CD8-positive, alpha-beta memory T cell (primary cell): Measurements from ENCODE around the gene PHRF1. TPM values are rescaled to one million over a fixed set of nuclear protein-coding genes. Genes with fewer than 3 reads are reported as not detected.

ENCODE experiments used
- CTCF ChIA-PET: fragments of 350-600 bp; sonication (Branson Sonifier 250); formaldehyde crosslinking; loops from one replicate; lab custom pipeline; 2021; ENCODE audit warnings: antibody characterized with exemption; lab: Charles Lee
- POLR2A ChIA-PET: fragments of 350-600 bp; sonication (Branson Sonifier 250); formaldehyde crosslinking; loops from one replicate; lab custom pipeline; 2021; ENCODE audit warnings: antibody characterized with exemption; lab: Charles Lee
- DNase-seq, 5 donors: peaks; one replicate each; pipeline versions ENCODE4 v3.0.0 to v3.0.0-alpha.2; 2020 to 2022; ENCODE audit warnings: mixed read lengths in 1 of 5
- H3K27ac ChIP-seq: one replicate; pipeline ENCODE4 v1.7.0; 2013; ENCODE audit warnings: low read depth, mild to moderate bottlenecking, low read length, moderate library complexity
- H3K27me3 ChIP-seq: 2 replicates; pipeline ENCODE4 v1.7.0; 2013; ENCODE audit warnings: low read length, mild to moderate bottlenecking; ENCODE audit not compliant: insufficient read depth, poor library complexity, severe bottlenecking
- H3K36me3 ChIP-seq: 2 replicates; pipeline ENCODE4 v1.7.0; 2013; ENCODE audit warnings: mild to moderate bottlenecking, low read length, moderate library complexity; ENCODE audit not compliant: insufficient read depth
- H3K4me1 ChIP-seq: 2 replicates; pipeline ENCODE4 v1.7.0; 2013; ENCODE audit warnings: mild to moderate bottlenecking, low read length, moderate library complexity; ENCODE audit not compliant: insufficient read depth
- H3K4me3 ChIP-seq: 2 replicates; pipeline ENCODE4 v1.7.0; 2013; ENCODE audit warnings: mild to moderate bottlenecking, low read length
- H3K9me3 ChIP-seq: 2 replicates; pipeline ENCODE4 v1.7.0; 2013; ENCODE audit warnings: mild to moderate bottlenecking, low read length
- H3K27ac Mint-ChIP-seq, 8 donors: one replicate each; pipeline ENCODE4 v1.8.0; 2020 to 2021; ENCODE audit warnings: mixed read lengths in 8 of 8, mild to moderate bottlenecking in 6 of 8, inconsistent platforms in 3 of 8, moderate library complexity in 3 of 8
- H3K27me3 Mint-ChIP-seq, 2 donors: one replicate each; pipeline ENCODE4 v1.8.0; 2020 to 2021; ENCODE audit warnings: mixed read lengths in 2 of 2, mild to moderate bottlenecking in 1 of 2, moderate library complexity in 1 of 2
- H3K36me3 Mint-ChIP-seq, 3 donors: one replicate each; pipeline ENCODE4 v1.8.0; 2020 to 2021; ENCODE audit warnings: mixed read lengths in 3 of 3, inconsistent platforms in 1 of 3, mild to moderate bottlenecking in 1 of 3
- H3K4me1 Mint-ChIP-seq, 3 donors: one replicate each; pipeline ENCODE4 v1.8.0; 2020 to 2021; ENCODE audit warnings: mixed read lengths in 3 of 3, inconsistent platforms in 1 of 3, mild to moderate bottlenecking in 1 of 3
- H3K4me3 Mint-ChIP-seq, 7 donors: one replicate each; pipeline ENCODE4 v1.8.0; 2020 to 2021; ENCODE audit warnings: mixed read lengths in 7 of 7, mild to moderate bottlenecking in 6 of 7, moderate library complexity in 4 of 7, inconsistent platforms in 2 of 7
- H3K9me3 Mint-ChIP-seq, 5 donors: one replicate each; pipeline ENCODE4 v1.8.0; 2020 to 2022; ENCODE audit warnings: mixed read lengths in 5 of 5, mild to moderate bottlenecking in 3 of 5, moderate library complexity in 2 of 5, inconsistent platforms in 1 of 5
- polyA plus RNA-seq: library from polyadenylated mRNA; unstranded; fragments of 300-500 nt; fragmentation: Illumina TruSeq; gene quantifications from one replicate; pipeline ENCODE4 v1.2.3, GENCODE V29; 2021
- total RNA-seq, 2 experiments: library from RNA; stranded (reverse); gene quantifications; one replicate each; pipeline ENCODE4 v1.2.3, GENCODE V29; 2021

PHRF1 gene
- total and polyA plus RNA-seq, 3 experiments from 2014 or later, result 17.7 to 49.8 (median 47.3) TPM

DNA sequence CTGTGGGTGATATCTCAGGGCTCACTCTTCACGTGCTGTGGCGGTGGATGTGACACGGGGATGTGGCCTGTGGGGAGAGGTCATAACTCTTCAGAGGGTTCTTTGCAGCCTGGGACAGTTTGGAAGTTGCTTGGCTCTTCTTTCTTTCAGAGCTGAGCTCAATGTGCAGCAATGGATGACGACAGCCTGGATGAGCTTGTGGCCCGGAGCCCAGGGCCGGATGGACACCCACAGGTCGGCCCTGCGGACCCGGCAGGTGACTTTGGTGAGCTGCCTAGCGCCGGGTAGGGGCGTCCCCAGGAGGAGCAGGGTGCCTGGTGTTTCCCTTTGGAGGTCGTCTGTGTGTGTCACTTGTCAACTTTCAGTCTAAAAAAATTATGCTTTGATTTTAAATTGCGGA is 5.1 kb downstream of the PHRF1 start:
- no peak for DNase-seq
- no peaks in the 10 kb centered on the region for H3K9me3 ChIP-seq
- no peak overlapping the region for H3K4me3 ChIP-seq
- no peaks in the 10 kb centered on the region for H3K27me3 ChIP-seq
- Mint-ChIP-seq H3K36me3 (peaks cover 0 to 43% (median 2%) of the 10 kb centered on the region in 3 donors), H3K4me1 (peaks cover 37 to 55% (median 42%) of the 10 kb centered on the region in 3 donors), H3K9me3 (no peaks in the 10 kb centered on the region), H3K27ac (peak overlapping the region in 3 of 8 donors; percentile 8 to 28 (median 15)), H3K4me3 (peak overlapping the region in 6 of 7 donors; percentile 2 to 68 (median 44)), H3K27me3 (peaks cover 0 to 1% of the 10 kb centered on the region in 2 donors)
- peaks cover 18% of the 10 kb centered on the region for H3K36me3 ChIP-seq
- POLR2A ChIA-PET, result interaction anchor here (0.7 to 1.0 kb wide), 2 partner anchors 11 to 35 kb away, joined by 4 to 5 read pairs; partner anchors contain the start of gene IRF7
- no peak overlapping the region for H3K27ac ChIP-seq
- CTCF ChIA-PET, result no interaction called here
- peaks cover 34% of the 10 kb centered on the region for H3K4me1 ChIP-seq

GRCh38 chr11:581752-582151 is 5.5 kb downstream of the PHRF1 start:
- H3K27ac ChIP-seq, result no peak overlapping the region
- peaks cover 38 to 60% (median 45%) of the 10 kb centered on the region in 3 donors for H3K4me1 Mint-ChIP-seq
- H3K36me3 ChIP-seq, result peaks cover 18% of the 10 kb centered on the region
- peaks cover 35% of the 10 kb centered on the region for H3K4me1 ChIP-seq
- DNase-seq, result no peak
- no peak overlapping the region for H3K4me3 ChIP-seq
- peaks cover 0 to 46% (median 2%) of the 10 kb centered on the region in 3 donors for H3K36me3 Mint-ChIP-seq
- peak overlapping the region in 1 of 8 donors; percentile 60 for H3K27ac Mint-ChIP-seq
- ChIA-PET CTCF (no interaction called here), POLR2A (no interaction called here)
- no peaks in the 10 kb centered on the region for H3K9me3 ChIP-seq
- H3K27me3 ChIP-seq, result no peaks in the 10 kb centered on the region
- H3K27me3 Mint-ChIP-seq, result peaks cover 0 to 1% of the 10 kb centered on the region in 2 donors
- H3K4me3 Mint-ChIP-seq, result peak overlapping the region in 1 of 7 donors; percentile 13
- H3K9me3 Mint-ChIP-seq, result no peaks in the 10 kb centered on the region

- no peaks in the 10 kb centered on the region for H3K9me3 ChIP-seq
- H3K27me3 ChIP-seq, result no peaks in the 10 kb centered on the region
- peaks cover 26% of the 10 kb centered on the region for H3K36me3 ChIP-seq
- no peak overlapping the region for H3K4me3 Mint-ChIP-seq
- H3K27ac ChIP-seq, result no peak overlapping the region
- CTCF ChIA-PET, result no interaction called here
- peaks cover 32% of the 10 kb centered on the region for H3K4me1 ChIP-seq
- POLR2A ChIA-PET, result interaction anchor here (0.5 to 0.6 kb wide), 2 partner anchors 17 to 174 kb away, joined by 3 to 4 read pairs; no protein-coding TSS in a partner anchor
- H3K4me3 ChIP-seq, result no peak overlapping the region
- H3K27me3 Mint-ChIP-seq, result peaks cover 0 to 1% of the 10 kb centered on the region in 2 donors
- DNase-seq, result no peak
- no peaks in the 10 kb centered on the region for H3K9me3 Mint-ChIP-seq
- peaks cover 0 to 59% (median 10%) of the 10 kb centered on the region in 3 donors for H3K36me3 Mint-ChIP-seq
- peaks cover 36 to 58% (median 44%) of the 10 kb centered on the region in 3 donors for H3K4me1 Mint-ChIP-seq
- peak overlapping the region in 3 of 8 donors; percentile 27 to 86 (median 50) for H3K27ac Mint-ChIP-seq
These were observed 8.0 kb downstream of the PHRF1 start for GRCh38 chr11:584287-584686.

DNA sequence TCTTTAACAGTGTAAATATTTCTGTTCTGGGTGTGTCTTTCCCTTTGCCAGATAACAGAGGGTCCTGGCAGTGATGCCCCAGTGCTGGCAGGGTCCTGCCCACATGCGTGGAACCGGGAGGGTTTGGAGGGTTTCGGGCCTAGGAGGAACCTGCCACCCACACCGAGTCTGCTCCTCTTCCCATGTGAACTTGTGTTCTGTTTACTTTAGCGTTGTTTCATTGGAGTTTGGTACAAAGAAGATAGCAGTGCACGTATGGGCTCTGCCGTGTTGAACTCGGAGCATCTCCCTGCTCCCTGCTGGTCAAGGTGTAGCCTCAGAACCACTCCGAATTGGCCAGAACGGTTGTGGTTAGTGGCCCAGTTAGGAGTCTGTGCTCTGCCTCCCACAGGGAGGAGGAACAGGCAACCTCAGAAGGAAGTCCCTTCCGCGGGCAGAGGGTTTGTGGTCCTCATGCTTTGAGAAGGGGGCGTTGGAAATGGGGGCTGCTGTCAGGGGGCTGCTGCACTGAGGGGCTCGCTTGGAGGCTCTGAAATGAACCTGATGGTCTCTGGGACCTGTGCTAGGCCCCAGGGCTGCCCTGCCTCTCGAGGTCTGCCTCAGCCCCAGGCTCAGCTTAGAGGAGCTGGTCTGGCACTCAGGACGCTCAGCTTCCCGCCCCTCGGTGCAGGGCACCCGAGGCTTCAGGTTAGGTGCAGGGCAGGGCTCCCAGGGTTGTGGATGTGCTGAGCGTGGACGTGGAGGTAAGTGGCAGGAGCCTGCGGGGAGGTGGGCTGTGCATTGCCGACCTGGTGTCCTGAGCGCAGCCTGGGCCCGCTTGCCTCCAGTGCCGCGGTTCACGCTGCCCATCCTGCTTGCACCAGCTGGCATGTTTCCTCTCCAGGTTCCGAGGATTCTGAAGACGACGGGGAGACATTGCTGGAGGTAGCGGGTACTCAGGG is 10.4 kb downstream of the PHRF1 start:
- Mint-ChIP-seq H3K4me1 (peaks cover 23 to 41% (median 32%) of the 10 kb centered on the region in 3 donors), H3K27ac (peak overlapping the region; percentile 71 to 100 (median 98)), H3K9me3 (no peaks in the 10 kb centered on the region), H3K36me3 (peaks cover 0 to 74% (median 13%) of the 10 kb centered on the region in 3 donors), H3K4me3 (peak overlapping the region in 2 of 7 donors; percentile 29 to 56), H3K27me3 (no peaks in the 10 kb centered on the region)
- Histone ChIP-seq H3K36me3 (peaks cover 36% of the 10 kb centered on the region), H3K9me3 (no peaks in the 10 kb centered on the region), H3K27ac (peak overlapping the region; percentile 46), H3K4me1 (peaks cover 22% of the 10 kb centered on the region), H3K27me3 (no peaks in the 10 kb centered on the region), H3K4me3 (no peak overlapping the region)
- ChIA-PET POLR2A (interaction anchor here (1.6 kb wide), 1 partner anchor 11 kb away, joined by 8 read pairs; the partner anchor contains the start of gene PHRF1), CTCF (interaction anchor here (1.2 to 1.8 kb wide), 2 partner anchors 27 to 51 kb away, joined by 3 read pairs; partner anchors contain the start of gene HRAS)
- DNase-seq, result no peak

DNA sequence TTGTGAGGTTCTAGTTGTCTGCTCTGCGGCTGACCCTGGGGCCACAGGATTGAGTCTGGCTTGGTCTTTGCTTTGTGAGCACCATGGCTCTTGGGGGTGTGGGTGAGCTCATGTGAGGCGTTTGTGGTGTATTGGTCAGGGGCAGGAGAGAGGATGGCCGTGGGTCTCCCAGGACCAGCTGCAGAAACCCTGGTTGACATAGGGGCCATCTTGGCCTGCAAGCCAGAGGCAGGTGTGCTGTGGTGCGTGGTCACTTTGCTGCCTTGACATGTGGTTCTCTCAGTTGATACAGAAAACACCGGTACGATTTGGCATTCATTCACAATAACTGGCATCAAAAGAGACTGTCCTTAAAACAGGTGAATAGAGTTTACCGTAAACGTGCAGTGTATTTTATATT is 11.3 kb downstream of the PHRF1 start:
- peaks cover 35% of the 10 kb centered on the region for H3K36me3 ChIP-seq
- H3K27me3 ChIP-seq, result no peaks in the 10 kb centered on the region
- peak overlapping the region; percentile 46 for H3K27ac ChIP-seq
- peak overlapping the region; percentile 97 to 100 (median 100) for H3K27ac Mint-ChIP-seq
- peaks cover 22% of the 10 kb centered on the region for H3K4me1 ChIP-seq
- DNase-seq, result no peak
- no peaks in the 10 kb centered on the region for H3K27me3 Mint-ChIP-seq
- peak overlapping the region in 5 of 7 donors; percentile 79 to 89 (median 81) for H3K4me3 Mint-ChIP-seq
- peaks cover 0 to 74% (median 18%) of the 10 kb centered on the region in 3 donors for H3K36me3 Mint-ChIP-seq
- H3K4me1 Mint-ChIP-seq, result peaks cover 21 to 38% (median 32%) of the 10 kb centered on the region in 3 donors
- H3K4me3 ChIP-seq, result no peak overlapping the region
- no peaks in the 10 kb centered on the region for H3K9me3 Mint-ChIP-seq
- POLR2A ChIA-PET, result interaction anchor here (0.8 to 1.6 kb wide), 2 partner anchors 12 to 28 kb away, joined by 4 to 8 read pairs; partner anchors contain the start of genes IRF7 and PHRF1
- no peaks in the 10 kb centered on the region for H3K9me3 ChIP-seq
- CTCF ChIA-PET, result interaction anchor here (0.8 to 1.8 kb wide), 4 partner anchors 26 to 119 kb away, joined by 3 to 4 read pairs (median 3); partner anchors contain the start of gene HRAS

GRCh38 chr11:587978-588380 is 11.7 kb downstream of the PHRF1 start:
- ChIA-PET CTCF (interaction anchor here (0.8 to 1.8 kb wide), 4 partner anchors 25 to 119 kb away, joined by 3 to 4 read pairs (median 3); partner anchors contain the start of gene HRAS), POLR2A (interaction anchor here (0.8 to 1.6 kb wide), 2 partner anchors 12 to 28 kb away, joined by 4 to 8 read pairs; partner anchors contain the start of genes IRF7 and PHRF1)
- Mint-ChIP-seq H3K4me1 (peaks cover 21 to 38% (median 32%) of the 10 kb centered on the region in 3 donors), H3K36me3 (peaks cover 0 to 75% (median 18%) of the 10 kb centered on the region in 3 donors), H3K9me3 (no peaks in the 10 kb centered on the region), H3K27me3 (no peaks in the 10 kb centered on the region), H3K27ac (peak overlapping the region; percentile 97 to 100 (median 100)), H3K4me3 (peak overlapping the region; percentile 60 to 89 (median 80))
- peak; percentile 55 to 88 (median 81) for DNase-seq
- Histone ChIP-seq H3K27ac (peak overlapping the region; percentile 46), H3K4me1 (peaks cover 22% of the 10 kb centered on the region), H3K9me3 (no peaks in the 10 kb centered on the region), H3K4me3 (no peak overlapping the region), H3K36me3 (peaks cover 38% of the 10 kb centered on the region), H3K27me3 (no peaks in the 10 kb centered on the region)

DNA sequence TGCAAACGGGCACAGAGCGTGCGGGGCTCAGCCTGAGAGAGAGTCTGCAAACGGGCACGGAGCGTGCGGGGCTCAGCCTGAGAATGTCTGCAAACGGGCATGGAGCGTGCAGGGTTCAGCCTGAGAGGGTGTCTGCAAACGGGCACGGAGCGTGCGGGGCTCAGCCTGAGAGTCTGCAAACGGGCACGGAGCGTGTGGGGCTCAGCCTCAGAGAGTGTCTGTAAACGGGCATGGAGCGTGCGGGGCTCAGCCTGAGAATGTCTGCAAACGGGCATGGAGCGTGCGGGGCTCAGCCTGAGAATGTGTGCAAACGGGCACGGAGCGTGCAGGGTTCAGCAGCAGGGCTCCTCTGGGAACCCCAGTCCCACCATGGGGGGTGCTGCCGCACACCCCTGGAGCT is 13.5 kb downstream of the PHRF1 start:
- H3K4me3 ChIP-seq, result no peak overlapping the region
- H3K9me3 ChIP-seq, result no peaks in the 10 kb centered on the region
- H3K4me1 ChIP-seq, result peaks cover 22% of the 10 kb centered on the region
- peak overlapping the region in 3 of 8 donors; percentile 15 to 97 (median 47) for H3K27ac Mint-ChIP-seq
- no peaks in the 10 kb centered on the region for H3K27me3 ChIP-seq
- H3K4me3 Mint-ChIP-seq, result no peak overlapping the region
- peaks cover 0 to 80% (median 22%) of the 10 kb centered on the region in 3 donors for H3K36me3 Mint-ChIP-seq
- no peaks in the 10 kb centered on the region for H3K27me3 Mint-ChIP-seq
- ChIA-PET CTCF (interaction anchor here (1.1 kb wide), 1 partner anchor 136 kb away, joined by 3 read pairs; no protein-coding TSS in a partner anchor), POLR2A (no interaction called here)
- H3K36me3 ChIP-seq, result peaks cover 41% of the 10 kb centered on the region
- no peak overlapping the region for H3K27ac ChIP-seq
- H3K4me1 Mint-ChIP-seq, result peaks cover 21 to 35% (median 32%) of the 10 kb centered on the region in 3 donors
- H3K9me3 Mint-ChIP-seq, result no peaks in the 10 kb centered on the region
- DNase-seq, result no peak
